Uterus (tissue), 2 donors: Measurements from ENCODE around the gene DLG1.

Experiments used
- CTCF ChIP-seq, 4 experiments: fragments of 200-600 bp in 2 of 4; fragments of 450-650 bp in 2 of 4; sonication (generic) in 2 of 4; IDR thresholded peaks; one replicate each; pipeline ENCODE4 v1.5.1; 2016 to 2019; ENCODE audit warnings: antibody characterized with exemption in 4 of 4, mild to moderate bottlenecking in 2 of 4, moderate library complexity in 1 of 4
- POLR2A ChIP-seq, 2 donors: fragments of 450-650 bp; IDR thresholded peaks; one replicate each; pipeline ENCODE4 v1.6.1; 2016; ENCODE audit warnings: antibody characterized with exemption in 2 of 2, mild to moderate bottlenecking in 1 of 2, moderate library complexity in 1 of 2

- no peak for TF ChIP-seq CTCF (IDR thresholded peaks at IDR 0.05)
- no peak for TF ChIP-seq POLR2A (IDR thresholded peaks at IDR 0.05)
Measured at GRCh38 chr3:197317250-197317963, 19.0 kb upstream of the DLG1 start.
